Smooth muscle cell (in vitro differentiated cells): ENCODE measurements around the gene EVI5. TPM values are rescaled to one million over a fixed set of nuclear protein-coding genes. Genes with fewer than 3 reads are reported as not detected.

Experiments
- DNase-seq: peaks from one replicate; lab custom pipeline; 2025; ENCODE audit not compliant: unreplicated experiment; lab: John Stamatoyannopoulos, UW
- H2AFZ ChIP-seq: fragments of 200-600 bp; sonication (generic); 2 replicates; pipeline ENCODE4 v1.6.0; 2016; ENCODE audit warnings: antibody characterized with exemption, low read depth, mild to moderate bottlenecking
- H3F3A ChIP-seq: fragments of 200-600 bp; sonication (generic); 2 replicates; pipeline ENCODE4 v1.6.0; 2017; ENCODE audit warnings: antibody characterized with exemption, low read depth
- H3K27ac ChIP-seq: fragments of 200-600 bp; sonication (generic); 2 replicates; pipeline ENCODE4 v1.5.1; 2016; ENCODE audit warnings: low read depth, mild to moderate bottlenecking
- H3K27me3 ChIP-seq: fragments of 200-600 bp; sonication (generic); 2 replicates; pipeline ENCODE4 v1.6.1; 2016; ENCODE audit warnings: low read depth, mild to moderate bottlenecking
- H3K36me3 ChIP-seq: fragments of 200-600 bp; sonication (generic); 2 replicates; pipeline ENCODE4 v1.5.1; 2016; ENCODE audit warnings: low read depth
- H3K4me1 ChIP-seq: fragments of 200-600 bp; sonication (generic); 2 replicates; pipeline ENCODE4 v1.5.1; 2016; ENCODE audit warnings: low read depth
- H3K4me2 ChIP-seq: fragments of 200-600 bp; sonication (generic); 2 replicates; pipeline ENCODE4 v1.6.0; 2016; ENCODE audit warnings: mild to moderate bottlenecking
- H3K4me3 ChIP-seq: fragments of 200-600 bp; sonication (generic); 2 replicates; pipeline ENCODE4 v1.5.1; 2016; ENCODE audit warnings: mild to moderate bottlenecking
- H3K79me2 ChIP-seq: fragments of 200-600 bp; sonication (generic); 2 replicates; pipeline ENCODE4 v1.6.0; 2016; ENCODE audit warnings: low read depth, mild to moderate bottlenecking
- H3K9ac ChIP-seq: fragments of 200-600 bp; sonication (generic); 2 replicates; pipeline ENCODE4 v1.6.0; 2016; ENCODE audit warnings: low read depth
- H3K9me3 ChIP-seq: fragments of 200-600 bp; sonication (generic); replicated peaks from 2 replicates; pipeline ENCODE4 v1.5.1; 2016; ENCODE audit warnings: low read depth
- H4K20me1 ChIP-seq: fragments of 200-600 bp; sonication (generic); 2 replicates; pipeline ENCODE4 v1.6.0; 2016; ENCODE audit warnings: low read depth
- CTCF ChIP-seq: fragments of 200-600 bp; sonication (generic); IDR thresholded peaks from 2 replicates; pipeline ENCODE4 v1.5.1; 2017; ENCODE audit warnings: borderline replicate concordance, mild to moderate bottlenecking, antibody characterized with exemption; ENCODE audit not compliant: insufficient read depth, poor library complexity, severe bottlenecking
- WGBS: methylation state at CpG from one replicate; pipeline ENCODE4 v1.1.7; 2016; ENCODE audit warnings: low lambda C conversion rate; 5-methylcytosine and 5-hydroxymethylcytosine counted together
- polyA plus RNA-seq: library from polyadenylated mRNA; unstranded; fragments of >200 nt; fragmentation: Nextera tagmentation; extraction: Ambion mirVana; gene quantifications from 2 replicates; pipeline ENCODE4 v1.2.1, GENCODE V29; 2016
- total RNA-seq: library from RNA; depleted of rRNA; stranded (reverse); fragments of >200 nt; gene quantifications from 2 replicates; pipeline ENCODE4 v1.2.3, GENCODE V29; 2014

EVI5 gene
- total and polyA plus RNA-seq, 2 experiments from 2014 or later = 35.4 to 47.6 TPM

- 95% methylated on average over 3 of the region's 3 CpGs for WGBS
- Histone ChIP-seq H3K9me3 (no peaks in the 10 kb centered on the region), H4K20me1 (peaks cover 6% of the 10 kb centered on the region), H3K9ac (no peak overlapping the region), H3K4me1 (no peaks in the 10 kb centered on the region), H3K4me3 (no peak overlapping the region), H2AFZ (no peak overlapping the region), H3K27ac (no peak overlapping the region), H3K79me2 (peaks cover 10% of the 10 kb centered on the region), H3K27me3 (no peaks in the 10 kb centered on the region), H3F3A (no peaks in the 10 kb centered on the region), H3K4me2 (no peak overlapping the region), H3K36me3 (peaks cover 38% of the 10 kb centered on the region)
- no peak for TF ChIP-seq CTCF
- no peak for DNase-seq
Measured at GRCh38 chr1:92690212-92690906, 94.5 kb downstream of the EVI5 start.

GRCh38 chr1:92679980-92680379 lies 104.9 kb downstream of the EVI5 start:
- peaks cover 3% of the 10 kb centered on the region for H3K79me2 ChIP-seq
- no peaks in the 10 kb centered on the region for H3K27me3 ChIP-seq
- no peak overlapping the region for H3K4me3 ChIP-seq
- no peaks in the 10 kb centered on the region for H3F3A ChIP-seq
- H3K36me3 ChIP-seq = peaks cover 2% of the 10 kb centered on the region
- 98% methylated on average over 4 of the region's 4 CpGs for WGBS
- no peaks in the 10 kb centered on the region for H4K20me1 ChIP-seq
- no peak overlapping the region for H2AFZ ChIP-seq
- H3K27ac ChIP-seq = no peak overlapping the region
- H3K9ac ChIP-seq = no peak overlapping the region
- H3K4me2 ChIP-seq = no peak overlapping the region
- DNase-seq = no peak
- no peaks in the 10 kb centered on the region for H3K9me3 ChIP-seq
- no peak for TF ChIP-seq CTCF
- H3K4me1 ChIP-seq = no peaks in the 10 kb centered on the region

GRCh38 chr1:92663775-92664174 lies 121.1 kb downstream of the EVI5 start:
- no peaks in the 10 kb centered on the region for H3F3A ChIP-seq
- no peak overlapping the region for H3K27ac ChIP-seq
- H3K36me3 ChIP-seq = peaks cover 22% of the 10 kb centered on the region
- no peaks in the 10 kb centered on the region for H3K79me2 ChIP-seq
- H2AFZ ChIP-seq = no peak overlapping the region
- 96% methylated on average over 5 of the region's 5 CpGs for WGBS
- DNase-seq = no peak
- no peak for TF ChIP-seq CTCF
- peaks cover 7% of the 10 kb centered on the region for H3K9me3 ChIP-seq
- no peaks in the 10 kb centered on the region for H3K27me3 ChIP-seq
- H3K4me3 ChIP-seq = no peak overlapping the region
- no peaks in the 10 kb centered on the region for H4K20me1 ChIP-seq
- no peak overlapping the region for H3K9ac ChIP-seq
- H3K4me2 ChIP-seq = no peak overlapping the region
- H3K4me1 ChIP-seq = no peaks in the 10 kb centered on the region

- 94% methylated on average over 3 of the region's 3 CpGs for WGBS
- TF ChIP-seq CTCF = no peak
Measured at GRCh38 chr1:92662048-92662447, 122.9 kb downstream of the EVI5 start.

More at GRCh38 chr1:92662048-92662447, 122.9 kb downstream of the EVI5 start:
- no peak for DNase-seq
- H3K9me3 ChIP-seq = peaks cover 13% of the 10 kb centered on the region
- H2AFZ ChIP-seq = no peak overlapping the region
- no peak overlapping the region for H3K9ac ChIP-seq
- no peaks in the 10 kb centered on the region for H3K27me3 ChIP-seq
- H3K36me3 ChIP-seq = peaks cover 34% of the 10 kb centered on the region
- no peak overlapping the region for H3K4me3 ChIP-seq
- H3K4me1 ChIP-seq = no peaks in the 10 kb centered on the region
- H4K20me1 ChIP-seq = no peaks in the 10 kb centered on the region
- H3K79me2 ChIP-seq = no peaks in the 10 kb centered on the region
- H3K27ac ChIP-seq = no peak overlapping the region
- no peak overlapping the region for H3K4me2 ChIP-seq
- no peaks in the 10 kb centered on the region for H3F3A ChIP-seq
